Activated CD4-positive, CD25-positive, alpha-beta regulatory T cell treated with anti-CD3 and anti-CD28 coated beads, Interleukin-2, amount 50 U/mL, for 72 hours (primary cell): ENCODE results near the gene PDE4D.

ENCODE experiments used
- DNase-seq: peaks from one replicate; pipeline ENCODE4 v3.0.0; 2021

Gene PDE4D

GRCh38 chr5:59838067-59838466, 55.5 kb downstream of the PDE4D start:
- no peak for DNase-seq

- no peak for DNase-seq
Observed at GRCh38 chr5:59837071-59837470, 56.5 kb downstream of the PDE4D start.

- DNase-seq: no peak
Observed at GRCh38 chr5:59835800-59836199, 57.7 kb downstream of the PDE4D start.

- no peak for DNase-seq
Observed at GRCh38 chr5:59833448-59833847, 60.1 kb downstream of the PDE4D start.

- no peak for DNase-seq
Observed at GRCh38 chr5:59832577-59833301, 60.8 kb downstream of the PDE4D start.

GRCh38 chr5:59831326-59832010, 62.1 kb downstream of the PDE4D start:
- no peak for DNase-seq

- no peak for DNase-seq
Observed at GRCh38 chr5:59830536-59831200, 62.9 kb downstream of the PDE4D start.

GRCh38 chr5:59829922-59830321, 63.6 kb downstream of the PDE4D start:
- no peak for DNase-seq

GRCh38 chr5:59829386-59829785, 64.1 kb downstream of the PDE4D start:
- DNase-seq: no peak

- DNase-seq: no peak
Observed at GRCh38 chr5:59828623-59829022, 64.9 kb downstream of the PDE4D start.

- no peak for DNase-seq
Observed at GRCh38 chr5:59826996-59827395, 66.5 kb downstream of the PDE4D start.

GRCh38 chr5:59823420-59823819, 70.1 kb downstream of the PDE4D start:
- no peak for DNase-seq

- DNase-seq: no peak
Observed at GRCh38 chr5:59819806-59820205, 73.7 kb downstream of the PDE4D start.

- DNase-seq: no peak
Observed at GRCh38 chr5:59817536-59817935, 76.0 kb downstream of the PDE4D start.

GRCh38 chr5:59816654-59817300, 76.7 kb downstream of the PDE4D start:
- no peak for DNase-seq

GRCh38 chr5:59814537-59814872, 79.0 kb downstream of the PDE4D start:
- no peak for DNase-seq

- DNase-seq: no peak
Observed at GRCh38 chr5:59813761-59814536, 79.6 kb downstream of the PDE4D start.

GRCh38 chr5:59810041-59810440, 83.5 kb downstream of the PDE4D start:
- DNase-seq: peak; percentile 67

- DNase-seq: no peak
Observed at GRCh38 chr5:59807806-59808205, 85.7 kb downstream of the PDE4D start.

- no peak for DNase-seq
Observed at GRCh38 chr5:59800347-59800893, 93.1 kb downstream of the PDE4D start.

- no peak for DNase-seq
Observed at GRCh38 chr5:59799668-59800346, 93.7 kb downstream of the PDE4D start.
